Hematopoietic multipotent progenitor cell (in vitro differentiated cells): ENCODE data around the gene IL1RAP. TPM values are rescaled to one million over a fixed set of nuclear protein-coding genes. Genes with fewer than 3 reads are reported as not detected.
A peak's percentile ranks its signal among the peaks of the same experiment; 100 is the strongest.

Experiments used
- DNase-seq, 3 donors: peaks; one replicate each; pipeline ENCODE4 v3.0.0-alpha.2; 2011 to 2015; ENCODE audit warnings: low read depth in 2 of 3, low spot score in 2 of 3
- total RNA-seq: library from RNA; depleted of rRNA; stranded (reverse); fragments of >200 nt; gene quantifications from one replicate; pipeline ENCODE4 v1.2.3, GENCODE V29; 2012

The IL1RAP gene
- total RNA-seq, 1 donor: 10.5 TPM

GRCh38 chr3:190566043-190566933 lies 52.4 kb downstream of the IL1RAP start:
- DNase-seq: peak in 2 of 3 donors; percentile 97 to 99

GRCh38 chr3:190568036-190568435 lies 54.2 kb downstream of the IL1RAP start:
- DNase-seq: no peak

- no peak for DNase-seq
These were observed 60.6 kb downstream of the IL1RAP start for GRCh38 chr3:190574473-190574872.

GRCh38 chr3:190575437-190576185 lies 61.7 kb downstream of the IL1RAP start:
- DNase-seq: peak in 1 of 3 donors; percentile 58

GRCh38 chr3:190577225-190577624 lies 63.3 kb downstream of the IL1RAP start:
- no peak for DNase-seq

GRCh38 chr3:190579514-190580137 lies 65.7 kb downstream of the IL1RAP start:
- no peak for DNase-seq

GRCh38 chr3:190580417-190580816 lies 66.5 kb downstream of the IL1RAP start:
- no peak for DNase-seq

- peak in 1 of 3 donors; percentile 80 for DNase-seq
These were observed 67.2 kb downstream of the IL1RAP start for GRCh38 chr3:190581041-190581541.

- DNase-seq: no peak
These were observed 68.8 kb downstream of the IL1RAP start for GRCh38 chr3:190582667-190583066.

- DNase-seq: peak in 1 of 3 donors; percentile 17
These were observed 72.1 kb downstream of the IL1RAP start for GRCh38 chr3:190585805-190586630.

GRCh38 chr3:190586631-190587011 lies 72.7 kb downstream of the IL1RAP start:
- DNase-seq: peak in 1 of 3 donors; percentile 64

- no peak for DNase-seq
These were observed 74.7 kb downstream of the IL1RAP start for GRCh38 chr3:190588570-190588969.

GRCh38 chr3:190589326-190589725 lies 75.4 kb downstream of the IL1RAP start:
- no peak for DNase-seq

- DNase-seq: no peak
These were observed 77.2 kb downstream of the IL1RAP start for GRCh38 chr3:190591080-190591479.

- DNase-seq: no peak
These were observed 79.2 kb downstream of the IL1RAP start for GRCh38 chr3:190593075-190593474.

GRCh38 chr3:190594171-190594570 lies 80.3 kb downstream of the IL1RAP start:
- no peak for DNase-seq

GRCh38 chr3:190595179-190595795 lies 81.4 kb downstream of the IL1RAP start:
- no peak for DNase-seq

- DNase-seq: no peak
These were observed 81.9 kb downstream of the IL1RAP start for GRCh38 chr3:190595807-190596206.

- no peak for DNase-seq
These were observed 82.7 kb downstream of the IL1RAP start for GRCh38 chr3:190596349-190597285.
